Activated naive CD8-positive, alpha-beta T cell treated with anti-CD3 and anti-CD28 coated beads for 36 hours (primary cell): ENCODE measurements around the gene UBE2I. TPM values are rescaled to one million over a fixed set of nuclear protein-coding genes. Genes with fewer than 3 reads are reported as not detected.
"Not testable (repeated sequence)": the region's sequence is repeated elsewhere in the genome, so short reads cannot be mapped to it uniquely, and the experiment has no call there.

ENCODE experiments used
- DNase-seq: peaks from one replicate; pipeline ENCODE4 v3.0.0; 2021
- H3K27ac Mint-ChIP-seq: one replicate; pipeline ENCODE4 v1.8.0; 2022; ENCODE audit warnings: mild to moderate bottlenecking, moderate library complexity, mixed read lengths
- H3K27me3 Mint-ChIP-seq: one replicate; pipeline ENCODE4 v1.8.0; 2022; ENCODE audit warnings: mild to moderate bottlenecking, mixed read lengths
- H3K36me3 Mint-ChIP-seq: one replicate; pipeline ENCODE4 v1.8.0; 2021; ENCODE audit warnings: mild to moderate bottlenecking, mixed read lengths
- H3K4me1 Mint-ChIP-seq: one replicate; pipeline ENCODE4 v1.8.0; 2021; ENCODE audit warnings: mixed read lengths
- H3K4me3 Mint-ChIP-seq: one replicate; pipeline ENCODE4 v1.8.0; 2022; ENCODE audit warnings: mild to moderate bottlenecking, moderate library complexity, mixed read lengths
- H3K9me3 Mint-ChIP-seq: one replicate; pipeline ENCODE4 v1.8.0; 2022; ENCODE audit warnings: mixed read lengths
- total RNA-seq, 2 experiments: library from RNA; stranded (reverse); gene quantifications; one replicate each; pipeline ENCODE4 v1.2.3, GENCODE V29; 2021

The UBE2I gene
- total RNA-seq: 100 to 1,000 TPM; 280 to 282 TPM

GRCh38 chr16:1308977-1309885 is at the start of gene UBE2I:
UBE2I (plus strand) TSS chr16:1309636; CDS start chr16:1314031, 4,395 bp downstream.
- Mint-ChIP-seq H3K4me3 (peak within 1 kb of the TSS; percentile 96), H3K27ac (peak within 1 kb of the TSS; percentile 99), H3K9me3 (peaks cover 9% of the 10 kb centered on the region), H3K27me3 (no peaks in the 10 kb centered on the region), H3K4me1 (peaks cover 33% of the 10 kb centered on the region), H3K36me3 (peaks cover 20% of the 10 kb centered on the region)
- DNase-seq: peak; percentile 96

GRCh38 chr16:1259760-1260068 is 49.7 kb upstream of the UBE2I start:
- peaks cover 3% of the 10 kb centered on the region for H3K4me1 Mint-ChIP-seq
- no peaks in the 10 kb centered on the region for H3K36me3 Mint-ChIP-seq
- H3K9me3 Mint-ChIP-seq: peaks cover 3% of the 10 kb centered on the region
- DNase-seq: no peak
- H3K4me3 Mint-ChIP-seq: no peak overlapping the region
- H3K27me3 Mint-ChIP-seq: peaks cover 34% of the 10 kb centered on the region
- no peak overlapping the region for H3K27ac Mint-ChIP-seq

GRCh38 chr16:1260101-1260680 is 49.2 kb upstream of the UBE2I start:
- Mint-ChIP-seq H3K27ac (no peak overlapping the region), H3K9me3 (peaks cover 3% of the 10 kb centered on the region), H3K4me1 (peaks cover 3% of the 10 kb centered on the region), H3K4me3 (peak overlapping the region; percentile 50), H3K27me3 (peaks cover 34% of the 10 kb centered on the region), H3K36me3 (no peaks in the 10 kb centered on the region)
- DNase-seq: no peak

GRCh38 chr16:1261131-1261892 is 48.1 kb upstream of the UBE2I start:
- H3K27me3 Mint-ChIP-seq: peaks cover 34% of the 10 kb centered on the region
- H3K27ac Mint-ChIP-seq: no peak overlapping the region
- H3K4me3 Mint-ChIP-seq: peak overlapping the region; percentile 40
- no peaks in the 10 kb centered on the region for H3K36me3 Mint-ChIP-seq
- peaks cover 3% of the 10 kb centered on the region for H3K9me3 Mint-ChIP-seq
- no peak for DNase-seq
- peaks cover 3% of the 10 kb centered on the region for H3K4me1 Mint-ChIP-seq

- Mint-ChIP-seq H3K27ac (no peak overlapping the region), H3K4me1 (peaks cover 3% of the 10 kb centered on the region), H3K4me3 (no peak overlapping the region), H3K9me3 (peaks cover 3% of the 10 kb centered on the region), H3K36me3 (no peaks in the 10 kb centered on the region), H3K27me3 (peaks cover 30% of the 10 kb centered on the region)
- DNase-seq: no peak
These were observed 47.1 kb upstream of the UBE2I start for GRCh38 chr16:1262210-1262845.

- Mint-ChIP-seq H3K27ac (no peak overlapping the region), H3K4me1 (peaks cover 3% of the 10 kb centered on the region), H3K27me3 (peaks cover 29% of the 10 kb centered on the region), H3K36me3 (no peaks in the 10 kb centered on the region), H3K9me3 (peaks cover 3% of the 10 kb centered on the region), H3K4me3 (no peak overlapping the region)
- no peak for DNase-seq
These were observed 46.6 kb upstream of the UBE2I start for GRCh38 chr16:1262846-1263221.

GRCh38 chr16:1263591-1264344 is 45.7 kb upstream of the UBE2I start:
- DNase-seq: no peak
- H3K27ac Mint-ChIP-seq: no peak overlapping the region
- H3K4me3 Mint-ChIP-seq: no peak overlapping the region
- H3K4me1 Mint-ChIP-seq: peaks cover 2% of the 10 kb centered on the region
- H3K27me3 Mint-ChIP-seq: peaks cover 27% of the 10 kb centered on the region
- H3K36me3 Mint-ChIP-seq: no peaks in the 10 kb centered on the region
- peaks cover 3% of the 10 kb centered on the region for H3K9me3 Mint-ChIP-seq

GRCh38 chr16:1264345-1265089 is 44.9 kb upstream of the UBE2I start:
- Mint-ChIP-seq H3K36me3 (no peaks in the 10 kb centered on the region), H3K4me1 (no peaks in the 10 kb centered on the region), H3K4me3 (no peak overlapping the region), H3K27me3 (peaks cover 22% of the 10 kb centered on the region), H3K9me3 (peaks cover 3% of the 10 kb centered on the region), H3K27ac (no peak overlapping the region)
- DNase-seq: no peak

- peaks cover 19% of the 10 kb centered on the region for H3K27me3 Mint-ChIP-seq
These were observed 44.3 kb upstream of the UBE2I start for GRCh38 chr16:1265090-1265630.

GRCh38 chr16:1265826-1266225 is 43.6 kb upstream of the UBE2I start:
- Mint-ChIP-seq H3K36me3 (no peaks in the 10 kb centered on the region), H3K4me1 (no peaks in the 10 kb centered on the region)

More at GRCh38 chr16:1265090-1265630, 44.3 kb upstream of the UBE2I start:
- peaks cover 3% of the 10 kb centered on the region for H3K9me3 Mint-ChIP-seq
- no peak overlapping the region for H3K4me3 Mint-ChIP-seq
- DNase-seq: no peak
- no peak overlapping the region for H3K27ac Mint-ChIP-seq
- H3K36me3 Mint-ChIP-seq: no peaks in the 10 kb centered on the region
- no peaks in the 10 kb centered on the region for H3K4me1 Mint-ChIP-seq

GRCh38 chr16:1269418-1269817 is 40.0 kb upstream of the UBE2I start:
- not testable (repeated sequence) for H3K4me1 Mint-ChIP-seq, H3K4me3 Mint-ChIP-seq, H3K36me3 Mint-ChIP-seq, DNase-seq, H3K27me3 Mint-ChIP-seq, H3K9me3 Mint-ChIP-seq, H3K27ac Mint-ChIP-seq

More at GRCh38 chr16:1265826-1266225, 43.6 kb upstream of the UBE2I start:
- H3K27me3 Mint-ChIP-seq: peaks cover 13% of the 10 kb centered on the region
- no peak overlapping the region for H3K27ac Mint-ChIP-seq
- no peak for DNase-seq
- H3K9me3 Mint-ChIP-seq: peaks cover 3% of the 10 kb centered on the region
- no peak overlapping the region for H3K4me3 Mint-ChIP-seq

GRCh38 chr16:1271380-1271723 is 38.1 kb upstream of the UBE2I start:
- H3K27me3 Mint-ChIP-seq: peaks cover 8% of the 10 kb centered on the region

GRCh38 chr16:1271724-1272413 is 37.6 kb upstream of the UBE2I start:
- H3K27ac Mint-ChIP-seq, H3K36me3 Mint-ChIP-seq, H3K4me3 Mint-ChIP-seq, H3K4me1 Mint-ChIP-seq, H3K27me3 Mint-ChIP-seq, DNase-seq, H3K9me3 Mint-ChIP-seq: not testable (repeated sequence)

More at GRCh38 chr16:1271380-1271723, 38.1 kb upstream of the UBE2I start:
- Mint-ChIP-seq H3K36me3 (no peaks in the 10 kb centered on the region), H3K9me3 (no peaks in the 10 kb centered on the region), H3K4me1 (peaks cover 3% of the 10 kb centered on the region), H3K27ac (no peak overlapping the region), H3K4me3 (no peak overlapping the region)
- no peak for DNase-seq
